NB4 (cell line): ENCODE data around the gene ZNF653.
A peak's percentile ranks its signal among the peaks of the same experiment; 100 is the strongest.

Experiments
- DNase-seq: peaks from one replicate; pipeline ENCODE4 v3.0.0; 2010; ENCODE audit warnings: low read depth
- H3K4me3 ChIP-seq: one replicate; pipeline ENCODE4 v1.5.1; 2011; ENCODE audit warnings: mild to moderate bottlenecking, low read depth, low read length, moderate library complexity
- CTCF ChIP-seq: IDR thresholded peaks from one replicate; pipeline ENCODE4 v1.5.1; 2012; ENCODE audit warnings: low read depth, low read length
- MYC ChIP-seq: IDR thresholded peaks from 2 replicates; pipeline ENCODE4 v1.6.1; 2011; ENCODE audit warnings: low read depth, low read length
- POLR2A ChIP-seq: IDR thresholded peaks from 2 replicates; pipeline ENCODE4 v1.6.1; 2011; ENCODE audit warnings: mild to moderate bottlenecking; ENCODE audit not compliant: insufficient read length; ENCODE audit errors: extremely low read depth
- TF ChIP-seq, protein P1 (sequence below): IDR thresholded peaks from 2 replicates; pipeline ENCODE4 v1.6.1; 2011; ENCODE audit warnings: low read depth, low read length

The ZNF653 gene

GRCh38 chr19:11539495-11540365 lies 34.1 kb upstream of the ZNF653 start:
- no peak for DNase-seq
- H3K4me3 ChIP-seq = no peak overlapping the region
- no peak for TF ChIP-seq CTCF
- TF ChIP-seq, protein P1, sequence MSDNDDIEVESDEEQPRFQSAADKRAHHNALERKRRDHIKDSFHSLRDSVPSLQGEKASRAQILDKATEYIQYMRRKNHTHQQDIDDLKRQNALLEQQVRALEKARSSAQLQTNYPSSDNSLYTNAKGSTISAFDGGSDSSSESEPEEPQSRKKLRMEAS = no peak
- TF ChIP-seq MYC = no peak
- TF ChIP-seq POLR2A = no peak

DNA sequence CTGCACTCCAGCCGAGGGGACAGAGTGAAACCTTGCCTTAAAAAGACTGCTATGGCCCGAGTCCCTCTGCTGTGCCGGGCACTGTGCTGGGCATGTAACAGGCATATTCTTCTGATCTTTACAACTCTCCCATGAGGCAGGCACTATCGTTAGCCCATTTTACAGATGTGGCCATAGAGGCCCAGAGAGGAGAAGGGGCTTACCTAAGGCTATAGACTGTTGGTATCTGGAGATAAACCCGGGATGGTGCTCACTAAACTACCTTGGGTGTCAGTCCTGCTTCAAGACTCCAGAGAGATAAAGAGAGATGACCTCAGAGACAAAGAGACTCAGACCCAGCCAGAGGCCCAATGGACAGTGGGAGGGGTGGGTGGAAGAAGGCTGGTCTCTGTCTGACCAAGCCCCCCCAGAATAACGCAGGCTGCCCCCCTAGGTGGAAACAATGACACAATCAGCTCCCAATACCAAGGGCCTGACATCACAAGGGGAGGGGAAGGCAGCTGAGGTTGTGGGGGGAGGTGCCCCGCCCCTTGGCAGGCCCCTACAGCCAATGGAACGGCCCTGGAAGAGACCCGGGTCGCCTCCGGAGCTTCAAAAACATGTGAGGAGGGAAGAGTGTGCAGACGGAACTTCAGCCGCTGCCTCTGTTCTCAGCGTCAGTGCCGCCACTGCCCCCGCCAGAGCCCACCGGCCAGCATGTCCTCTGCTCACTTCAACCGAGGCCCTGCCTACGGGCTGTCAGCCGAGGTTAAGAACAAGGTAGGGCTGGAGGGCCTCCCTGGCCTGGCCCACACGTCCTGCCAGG lies 32.8 kb upstream of the ZNF653 start, which contains the start of gene CNN1:
Gene CNN1 (plus strand): TSS at position 620 of the 805 bp plus-strand sequence. CDS start 77 bp downstream, at position 697.
- no peak for TF ChIP-seq CTCF
- TF ChIP-seq MYC = no peak
- no peak for TF ChIP-seq POLR2A
- TF ChIP-seq, protein P1 = no peak
- no peak within 1 kb of the TSS for H3K4me3 ChIP-seq
- peak; percentile 30 for DNase-seq

GRCh38 chr19:11535792-11536595 lies 30.4 kb upstream of the ZNF653 start:
- DNase-seq = peak; percentile 87
- TF ChIP-seq POLR2A = no peak
- peak; percentile 83 for TF ChIP-seq CTCF
- peak; percentile 24; the same call in 1 of the 2 replicates for TF ChIP-seq MYC
- TF ChIP-seq, protein P1 = peak; percentile 45; the same call in 1 of the 2 replicates
- H3K4me3 ChIP-seq = no peak overlapping the region

DNA sequence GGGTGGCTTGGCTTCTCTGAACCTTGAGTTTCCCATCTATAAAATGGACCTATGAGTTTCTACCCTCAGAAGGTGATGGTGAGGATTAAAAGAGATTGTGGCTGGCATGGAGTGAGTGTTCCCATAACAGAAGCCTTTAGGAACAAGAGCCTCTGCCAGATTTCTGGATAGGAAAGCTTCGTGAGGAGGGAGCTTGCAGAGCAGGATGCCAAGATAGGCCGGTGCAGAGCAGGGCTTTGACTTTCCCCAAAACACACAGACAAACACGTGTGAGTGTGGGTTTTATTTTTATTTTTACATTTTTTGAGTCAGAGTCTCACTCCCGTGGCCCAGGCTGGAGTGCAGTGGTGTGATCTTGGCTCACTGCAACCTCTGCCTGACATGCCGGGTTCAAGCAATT lies 29.3 kb upstream of the ZNF653 start:
- no peak for DNase-seq
- no peak overlapping the region for H3K4me3 ChIP-seq
- TF ChIP-seq CTCF (no peak), MYC (no peak), POLR2A (no peak)
- TF ChIP-seq, protein P1 = no peak

GRCh38 chr19:11534538-11534937 lies 28.9 kb upstream of the ZNF653 start:
- TF ChIP-seq, protein P1 = no peak
- TF ChIP-seq CTCF = no peak
- TF ChIP-seq MYC = no peak
- TF ChIP-seq POLR2A = no peak
- H3K4me3 ChIP-seq = no peak overlapping the region
- no peak for DNase-seq
